GM23248 (cell line): Measurements from ENCODE around the gene CACNG1.

Source experiments
- EZH2 ChIP-seq: fragments of 200-600 bp; sonication (generic); IDR thresholded peaks from 2 replicates; pipeline ENCODE4 v1.6.1; 2018; ENCODE audit warnings: antibody characterized with exemption, mild to moderate bottlenecking; ENCODE audit not compliant: insufficient read depth, poor library complexity, severe bottlenecking
- EZH2phosphoT487 ChIP-seq: fragments of 200-600 bp; sonication (generic); IDR thresholded peaks from 2 replicates; pipeline ENCODE4 v1.6.1; 2018; ENCODE audit warnings: antibody characterized with exemption, moderate library complexity, mild to moderate bottlenecking, low read depth; ENCODE audit not compliant: insufficient read depth

DNA sequence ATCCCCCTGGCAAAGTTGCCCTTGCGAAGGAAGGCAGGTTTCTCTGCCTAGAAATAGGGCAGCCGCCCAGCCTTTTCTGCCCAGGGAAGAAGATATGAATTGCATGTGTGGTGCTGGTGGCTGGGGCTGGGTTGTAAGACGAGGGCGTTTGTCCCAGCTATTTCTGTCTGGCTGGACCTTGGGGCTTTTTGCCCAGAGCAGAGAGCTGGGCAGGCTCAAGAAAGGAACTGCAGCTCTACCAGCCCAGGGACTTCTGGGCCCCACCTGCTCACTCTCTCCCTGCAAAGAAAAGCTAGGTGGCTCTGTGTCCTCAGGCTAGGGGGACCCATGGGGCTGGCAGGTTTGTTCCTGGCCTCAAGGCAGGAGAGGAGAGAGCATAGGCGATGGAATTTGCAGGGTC lies 586 bp downstream of the CACNG1 start:
- TF ChIP-seq EZH2 (no peak), EZH2phosphoT487 (no peak)
